MM.1S (cell line): Measurements from ENCODE around the gene RGS19.

ENCODE experiments used
- DNase-seq: peaks from one replicate; pipeline ENCODE4 v3.0.0-alpha.2; 2015
- H2AFZ ChIP-seq: fragments of 300-600 bp; sonication (generic); 2 replicates; pipeline ENCODE4 v1.6.0; 2016; ENCODE audit warnings: antibody characterized with exemption, low read length
- H3F3A ChIP-seq: fragments of 300-600 bp; sonication (generic); 2 replicates; pipeline ENCODE4 v1.6.1; 2016; ENCODE audit warnings: mild to moderate bottlenecking, antibody characterized with exemption, low read length, moderate library complexity, mixed read lengths; ENCODE audit not compliant: insufficient read depth
- H3K27ac ChIP-seq: fragments of 300-600 bp; sonication (generic); 2 replicates; pipeline ENCODE4 v1.5.1; 2016; ENCODE audit warnings: mild to moderate bottlenecking, low read length
- H3K27me3 ChIP-seq: fragments of 300-600 bp; sonication (generic); replicated peaks from 2 replicates; pipeline ENCODE4 v1.6.0; 2016; ENCODE audit warnings: low read length; ENCODE audit not compliant: insufficient read depth
- H3K36me3 ChIP-seq: fragments of 300-600 bp; sonication (generic); replicated peaks from 2 replicates; pipeline ENCODE4 v1.6.1; 2016; ENCODE audit warnings: mild to moderate bottlenecking, low read length, mixed read lengths; ENCODE audit not compliant: insufficient read depth
- H3K4me1 ChIP-seq: fragments of 300-600 bp; sonication (generic); 2 replicates; pipeline ENCODE4 v1.6.1; 2016; ENCODE audit warnings: low read length, mixed read lengths
- H3K4me2 ChIP-seq: fragments of 300-600 bp; sonication (generic); 2 replicates; pipeline ENCODE4 v1.6.0; 2016; ENCODE audit warnings: low read depth, low read length
- H3K4me3 ChIP-seq: fragments of 300-600 bp; sonication (generic); 2 replicates; pipeline ENCODE4 v1.5.1; 2016; ENCODE audit warnings: low read length, mixed read lengths
- H3K79me2 ChIP-seq: fragments of 300-600 bp; sonication (generic); 2 replicates; pipeline ENCODE4 v1.6.1; 2016; ENCODE audit warnings: mixed run types, low read length, mixed read lengths
- H3K9ac ChIP-seq: fragments of 300-600 bp; sonication (generic); 2 replicates; pipeline ENCODE4 v1.6.1; 2016; ENCODE audit warnings: low read length, mixed read lengths
- H3K9me2 ChIP-seq: fragments of 300-600 bp; sonication (generic); replicated peaks from 2 replicates; pipeline ENCODE4 v1.6.1; 2016; ENCODE audit warnings: mild to moderate bottlenecking, low read length, mixed read lengths; ENCODE audit not compliant: insufficient read depth
- H3K9me3 ChIP-seq: fragments of 300-600 bp; sonication (generic); replicated peaks from 2 replicates; pipeline ENCODE4 v1.6.1; 2016; ENCODE audit warnings: mild to moderate bottlenecking, low read length, mixed read lengths; ENCODE audit not compliant: insufficient read depth
- H4K20me1 ChIP-seq: fragments of 300-600 bp; sonication (generic); 2 replicates; pipeline ENCODE4 v1.6.1; 2016; ENCODE audit warnings: mild to moderate bottlenecking, low read length, moderate library complexity, mixed read lengths; ENCODE audit not compliant: insufficient read depth
- EZH2 ChIP-seq: fragments of 300-600 bp; sonication (generic); optimal IDR thresholded peaks from 2 replicates; pipeline ENCODE3; 2017; ENCODE audit warnings: low read depth, mild to moderate bottlenecking, antibody characterized with exemption, low read length, mixed read lengths
- EZH2phosphoT487 ChIP-seq: fragments of 300-600 bp; sonication (generic); IDR thresholded peaks from 2 replicates; pipeline ENCODE4 v1.6.1; 2018; ENCODE audit warnings: antibody characterized with exemption, low read length
- TF ChIP-seq, protein P1 (sequence below): fragments of 300-600 bp; sonication (generic); IDR thresholded peaks from 2 replicates; pipeline ENCODE4 v1.5.1; 2016; ENCODE audit warnings: antibody characterized with exemption, low read length, mixed read lengths

RGS19 gene

DNA sequence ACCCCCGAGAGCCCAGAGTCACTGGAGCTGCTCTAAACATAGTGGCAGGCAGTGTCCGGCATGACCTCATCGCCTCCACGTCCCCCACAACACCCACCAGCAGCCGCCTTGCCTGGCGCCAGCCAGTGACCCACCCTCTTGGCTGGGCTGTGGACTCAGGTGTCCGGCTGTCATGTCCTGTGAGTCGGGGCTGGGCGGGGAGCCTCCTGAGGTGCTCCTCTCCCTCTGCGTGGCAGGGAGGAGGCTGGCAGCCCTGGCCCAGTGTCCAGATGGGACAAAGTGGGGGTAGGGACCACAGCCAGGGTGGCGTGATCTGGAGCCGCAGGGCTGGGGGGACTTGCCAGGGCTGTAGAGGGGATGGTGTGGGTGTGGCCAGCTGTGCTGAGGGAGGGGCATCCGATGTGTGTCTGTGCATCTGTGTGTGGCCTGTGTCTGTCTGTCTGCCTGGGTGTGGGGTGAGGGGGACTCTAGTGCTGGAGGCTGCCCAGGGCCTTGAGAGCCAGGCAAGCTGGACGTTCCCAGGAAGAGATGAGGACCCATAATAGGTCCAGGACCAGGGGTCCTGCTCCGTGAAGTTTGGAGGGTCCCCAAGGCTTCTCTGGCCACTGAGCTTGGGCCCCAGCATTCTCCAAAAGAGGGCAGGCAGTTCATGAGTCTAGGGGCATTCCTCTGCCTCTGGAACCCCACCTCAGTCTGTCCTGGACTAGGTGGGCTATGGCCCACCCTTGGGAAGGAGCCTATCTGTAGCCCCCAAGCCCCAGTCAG lies 27.6 kb downstream of the RGS19 start:
- Histone ChIP-seq H3K9me3 (no peaks in the 10 kb centered on the region), H3K4me1 (no peaks in the 10 kb centered on the region), H3K79me2 (no peaks in the 10 kb centered on the region), H2AFZ (no peak overlapping the region), H3K27me3 (peaks cover 70% of the 10 kb centered on the region), H3F3A (no peaks in the 10 kb centered on the region), H3K9me2 (no peaks in the 10 kb centered on the region), H3K27ac (no peak overlapping the region), H3K4me2 (no peak overlapping the region), H3K36me3 (no peaks in the 10 kb centered on the region), H3K4me3 (no peak overlapping the region), H4K20me1 (no peaks in the 10 kb centered on the region), H3K9ac (no peak overlapping the region)
- TF ChIP-seq, protein P1, sequence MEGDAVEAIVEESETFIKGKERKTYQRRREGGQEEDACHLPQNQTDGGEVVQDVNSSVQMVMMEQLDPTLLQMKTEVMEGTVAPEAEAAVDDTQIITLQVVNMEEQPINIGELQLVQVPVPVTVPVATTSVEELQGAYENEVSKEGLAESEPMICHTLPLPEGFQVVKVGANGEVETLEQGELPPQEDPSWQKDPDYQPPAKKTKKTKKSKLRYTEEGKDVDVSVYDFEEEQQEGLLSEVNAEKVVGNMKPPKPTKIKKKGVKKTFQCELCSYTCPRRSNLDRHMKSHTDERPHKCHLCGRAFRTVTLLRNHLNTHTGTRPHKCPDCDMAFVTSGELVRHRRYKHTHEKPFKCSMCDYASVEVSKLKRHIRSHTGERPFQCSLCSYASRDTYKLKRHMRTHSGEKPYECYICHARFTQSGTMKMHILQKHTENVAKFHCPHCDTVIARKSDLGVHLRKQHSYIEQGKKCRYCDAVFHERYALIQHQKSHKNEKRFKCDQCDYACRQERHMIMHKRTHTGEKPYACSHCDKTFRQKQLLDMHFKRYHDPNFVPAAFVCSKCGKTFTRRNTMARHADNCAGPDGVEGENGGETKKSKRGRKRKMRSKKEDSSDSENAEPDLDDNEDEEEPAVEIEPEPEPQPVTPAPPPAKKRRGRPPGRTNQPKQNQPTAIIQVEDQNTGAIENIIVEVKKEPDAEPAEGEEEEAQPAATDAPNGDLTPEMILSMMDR, result no peak
- TF ChIP-seq EZH2phosphoT487, result no peak
- TF ChIP-seq EZH2, result no peak
- no peak for DNase-seq

DNA sequence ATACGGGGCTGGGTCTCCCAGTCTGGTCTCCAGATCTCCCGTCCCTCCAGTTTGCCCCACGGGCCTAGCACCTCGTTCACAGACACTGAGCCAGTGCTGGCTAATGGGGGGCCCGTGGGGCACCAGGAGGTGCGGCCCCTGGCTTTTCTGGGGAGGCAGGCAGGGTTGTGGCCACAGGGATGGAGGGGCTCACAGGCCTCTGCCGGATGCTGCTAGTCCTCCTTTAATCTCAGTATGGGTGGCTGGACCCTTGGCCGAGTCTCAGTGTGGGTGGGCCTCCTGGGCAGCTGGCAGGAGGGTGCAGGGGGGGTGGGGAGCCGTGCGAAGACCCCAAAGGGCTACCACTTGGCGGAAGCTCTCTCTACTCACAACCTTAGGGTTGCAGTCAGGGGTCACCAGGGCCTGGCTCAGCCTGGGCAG lies 28.3 kb downstream of the RGS19 start:
- no peak overlapping the region for H3K4me3 ChIP-seq
- H3K9ac ChIP-seq, result no peak overlapping the region
- no peak for DNase-seq
- H3K4me1 ChIP-seq, result no peaks in the 10 kb centered on the region
- H3F3A ChIP-seq, result no peaks in the 10 kb centered on the region
- peaks cover 70% of the 10 kb centered on the region for H3K27me3 ChIP-seq
- no peaks in the 10 kb centered on the region for H3K9me3 ChIP-seq
- no peaks in the 10 kb centered on the region for H3K36me3 ChIP-seq
- no peak for TF ChIP-seq EZH2phosphoT487
- TF ChIP-seq, protein P1, result no peak
- TF ChIP-seq EZH2, result no peak
- no peak overlapping the region for H3K4me2 ChIP-seq
- H4K20me1 ChIP-seq, result no peaks in the 10 kb centered on the region
- no peak overlapping the region for H3K27ac ChIP-seq
- H3K79me2 ChIP-seq, result no peaks in the 10 kb centered on the region
- H2AFZ ChIP-seq, result no peak overlapping the region
- H3K9me2 ChIP-seq, result no peaks in the 10 kb centered on the region

DNA sequence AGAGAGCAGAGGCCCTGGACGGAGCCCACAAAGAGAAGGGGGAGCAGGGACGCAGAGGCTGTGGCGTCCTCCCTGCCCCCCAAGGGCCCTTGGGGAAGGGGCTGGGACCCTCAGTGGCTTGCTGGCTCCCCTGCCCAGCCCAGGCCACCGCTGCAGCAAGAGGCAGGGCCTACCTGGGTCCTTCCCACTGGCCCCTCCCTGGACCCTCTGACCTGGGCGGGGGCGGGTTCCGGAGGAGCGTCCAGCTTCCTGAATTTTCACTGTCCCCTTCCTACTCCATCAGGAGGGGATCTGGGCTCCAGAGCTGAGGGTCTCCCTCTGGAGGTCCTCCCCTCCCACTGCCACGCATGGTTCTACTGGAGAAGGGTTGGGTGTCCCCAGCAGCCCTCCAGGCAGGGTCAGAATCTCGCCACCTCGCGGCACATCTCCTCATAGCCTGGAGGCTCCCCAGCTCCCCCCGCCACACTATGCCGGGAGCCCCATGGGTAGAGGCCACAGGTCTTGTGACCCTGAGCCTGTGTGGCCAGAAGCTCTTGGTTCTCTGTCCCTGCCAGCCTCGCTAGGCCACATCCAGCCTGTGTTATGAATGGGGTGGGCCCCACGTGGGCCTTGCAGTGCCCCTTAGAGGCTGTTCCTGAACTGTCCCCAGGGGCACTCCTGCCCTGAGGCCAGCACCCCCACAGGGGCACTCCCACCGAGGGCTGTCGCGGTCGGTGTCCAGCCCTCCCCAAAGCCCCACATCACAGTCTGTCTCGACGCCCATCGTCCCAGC lies 28.9 kb downstream of the RGS19 start:
- Histone ChIP-seq H3K9me2 (no peaks in the 10 kb centered on the region), H3K27me3 (peaks cover 76% of the 10 kb centered on the region), H2AFZ (no peak overlapping the region), H3K9me3 (no peaks in the 10 kb centered on the region), H3F3A (no peaks in the 10 kb centered on the region), H3K4me3 (no peak overlapping the region), H3K4me1 (no peaks in the 10 kb centered on the region), H3K36me3 (no peaks in the 10 kb centered on the region), H3K27ac (no peak overlapping the region), H3K4me2 (no peak overlapping the region), H3K9ac (no peak overlapping the region), H3K79me2 (no peaks in the 10 kb centered on the region), H4K20me1 (no peaks in the 10 kb centered on the region)
- TF ChIP-seq EZH2, result no peak
- TF ChIP-seq, protein P1, result no peak
- TF ChIP-seq EZH2phosphoT487, result no peak
- DNase-seq, result no peak
